ENCODE results near the gene GLCE. TPM values are rescaled to one million over a fixed set of nuclear protein-coding genes. Genes with fewer than 3 reads are reported as not detected.
A peak's percentile ranks its signal among the peaks of the same experiment; 100 is the strongest.
"Not testable (repeated sequence)": the region's sequence is repeated elsewhere in the genome, so short reads cannot be mapped to it uniquely, and the experiment has no call there.

The GLCE gene
- total RNA-seq, 1 donor from 2014 or later: 33.8 TPM

DNA sequence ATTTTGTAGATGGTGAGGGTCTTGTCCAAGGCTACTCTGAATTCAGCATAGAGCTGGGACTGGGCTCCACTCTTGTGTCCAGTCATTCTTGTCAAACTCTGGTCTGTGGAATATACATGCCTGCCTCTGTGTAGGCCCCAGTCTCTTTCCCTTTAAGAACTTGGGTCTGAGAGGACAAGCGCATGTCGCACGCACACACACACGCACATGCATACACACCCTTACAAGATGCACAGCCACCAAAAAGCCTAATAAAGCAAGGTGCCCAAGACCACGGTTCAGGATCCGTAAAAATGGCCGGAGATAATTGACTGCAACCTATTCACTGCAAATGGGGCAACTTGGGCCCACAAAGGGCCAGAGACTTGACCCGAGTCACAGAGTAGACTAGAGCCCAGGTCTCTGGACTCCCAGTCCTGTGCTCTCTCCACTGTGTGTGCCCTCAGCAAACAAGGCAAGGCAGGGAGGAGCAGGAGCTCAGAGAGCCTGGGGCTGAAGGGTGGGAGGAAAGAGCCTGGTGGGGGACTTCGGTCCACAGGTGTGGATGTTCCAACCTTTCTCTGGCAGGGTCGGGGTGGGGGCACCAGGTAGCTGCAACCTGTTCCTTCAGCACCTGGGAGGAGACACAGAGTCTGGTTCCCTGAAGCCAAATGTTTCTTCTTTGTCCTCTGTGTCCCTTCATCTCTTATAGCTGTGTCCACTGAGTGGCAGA, 137.4 kb downstream of the GLCE start:
- peak overlapping the region; percentile 79 for H3K4me3 Mint-ChIP-seq
- no peak for TF ChIP-seq CTCF (conservative IDR thresholded peaks at IDR 0.05)
- peaks cover 61% of the 10 kb centered on the region for H3K27me3 Mint-ChIP-seq
- H3K9me3 Mint-ChIP-seq: no peaks in the 10 kb centered on the region
- no peak overlapping the region for H3K27ac Mint-ChIP-seq
- no peaks in the 10 kb centered on the region for H3K36me3 Mint-ChIP-seq
- peaks cover 5% of the 10 kb centered on the region for H3K4me1 Mint-ChIP-seq (ENCODE audit: unreplicated experiment)
- no peak for DNase-seq (ENCODE audit: extremely low spot score, unreplicated experiment)

DNA sequence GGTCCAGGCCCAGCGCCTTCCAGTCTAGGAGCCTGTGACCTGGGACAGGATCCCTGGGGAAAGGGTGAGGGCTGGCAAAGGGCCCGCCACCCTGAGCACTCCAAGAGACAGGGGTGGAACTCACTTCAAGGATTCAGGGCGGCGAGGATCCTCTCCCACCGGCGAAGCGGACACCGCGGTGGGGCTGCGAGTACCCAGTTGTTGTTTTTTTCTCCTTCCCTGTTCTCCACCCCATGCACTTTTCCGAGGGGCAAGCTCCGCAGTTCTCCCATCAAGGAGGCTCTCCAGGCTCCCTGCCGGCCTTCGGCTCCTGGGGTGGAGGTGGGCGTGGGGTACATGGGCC, 137.9 kb downstream of the GLCE start:
- peaks cover 63% of the 10 kb centered on the region for H3K27me3 Mint-ChIP-seq
- H3K4me1 Mint-ChIP-seq (ENCODE audit: unreplicated experiment): peaks cover 5% of the 10 kb centered on the region
- TF ChIP-seq CTCF (conservative IDR thresholded peaks at IDR 0.05): no peak
- peak overlapping the region; percentile 77 for H3K4me3 Mint-ChIP-seq
- no peaks in the 10 kb centered on the region for H3K9me3 Mint-ChIP-seq
- H3K36me3 Mint-ChIP-seq: no peaks in the 10 kb centered on the region
- no peak overlapping the region for H3K27ac Mint-ChIP-seq
- DNase-seq (ENCODE audit: extremely low spot score, unreplicated experiment): no peak

DNA sequence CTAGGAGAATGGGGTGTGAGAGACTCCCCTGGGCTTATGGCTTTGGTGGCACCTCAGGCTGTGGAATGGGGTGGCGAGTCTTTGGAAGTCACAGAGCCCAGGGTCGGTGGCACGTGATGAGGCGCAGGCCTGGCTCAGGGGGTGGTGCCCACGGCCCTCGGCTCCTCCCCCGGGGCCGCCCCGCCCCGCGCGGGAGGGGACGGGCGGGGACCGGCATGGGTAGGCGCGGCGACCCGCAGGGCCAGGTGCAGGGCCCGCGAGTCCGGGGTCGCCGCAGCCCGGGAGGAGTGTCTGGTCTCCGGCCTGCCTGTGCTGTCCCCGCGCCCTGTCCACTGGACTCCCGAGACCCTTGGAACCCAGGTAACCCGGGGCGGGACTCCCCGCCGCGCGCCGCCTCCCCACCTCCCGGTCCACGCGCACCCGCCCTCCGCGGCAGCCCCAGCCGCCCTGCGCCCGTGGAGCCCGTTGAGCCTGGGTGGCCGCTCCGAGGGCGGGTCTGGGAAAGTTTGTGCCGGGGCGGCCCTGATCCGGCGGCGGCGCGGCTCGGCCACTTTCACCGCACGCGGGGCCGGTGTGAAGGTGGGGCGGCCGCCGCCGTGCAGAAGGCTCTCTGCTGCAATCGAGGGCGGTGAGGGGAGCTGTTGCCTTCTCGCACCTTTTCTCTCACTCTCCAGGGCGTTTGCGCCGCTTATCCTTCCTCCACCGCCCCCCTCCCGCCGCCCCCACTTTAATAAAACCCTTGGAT, 138.4 kb downstream of the GLCE start, which contains the start of gene PAQR5:
PAQR5 (plus strand) TSS at position 216 of the 745 bp plus-strand sequence. CDS start 61,169 bp downstream, outside the sequence.
- TF ChIP-seq CTCF (conservative IDR thresholded peaks at IDR 0.05): no peak
- Mint-ChIP-seq H3K4me3 (peak within 1 kb of the TSS; percentile 79), H3K27me3 (peaks cover 63% of the 10 kb centered on the region), H3K4me1 (ENCODE audit: unreplicated experiment) (peaks cover 5% of the 10 kb centered on the region), H3K36me3 (no peaks in the 10 kb centered on the region), H3K27ac (no peak within 1 kb of the TSS), H3K9me3 (no peaks in the 10 kb centered on the region)
- DNase-seq (ENCODE audit: extremely low spot score, unreplicated experiment): no peak

GRCh38 chr15:69299451-69299886, 139.0 kb downstream of the GLCE start:
- Mint-ChIP-seq H3K4me1 (ENCODE audit: unreplicated experiment) (peaks cover 5% of the 10 kb centered on the region), H3K36me3 (no peaks in the 10 kb centered on the region), H3K27me3 (peaks cover 63% of the 10 kb centered on the region), H3K9me3 (no peaks in the 10 kb centered on the region), H3K27ac (no peak overlapping the region), H3K4me3 (peak overlapping the region; percentile 77)
- TF ChIP-seq CTCF (conservative IDR thresholded peaks at IDR 0.05): no peak
- no peak for DNase-seq (ENCODE audit: extremely low spot score, unreplicated experiment)

- Mint-ChIP-seq H3K36me3 (no peaks in the 10 kb centered on the region), H3K4me3 (peak overlapping the region; percentile 77), H3K27ac (no peak overlapping the region), H3K4me1 (ENCODE audit: unreplicated experiment) (peaks cover 5% of the 10 kb centered on the region), H3K27me3 (peaks cover 59% of the 10 kb centered on the region), H3K9me3 (no peaks in the 10 kb centered on the region)
- DNase-seq (ENCODE audit: extremely low spot score, unreplicated experiment): no peak
- no peak for TF ChIP-seq CTCF (conservative IDR thresholded peaks at IDR 0.05)
These were observed 139.6 kb downstream of the GLCE start for GRCh38 chr15:69299943-69300588.

DNA sequence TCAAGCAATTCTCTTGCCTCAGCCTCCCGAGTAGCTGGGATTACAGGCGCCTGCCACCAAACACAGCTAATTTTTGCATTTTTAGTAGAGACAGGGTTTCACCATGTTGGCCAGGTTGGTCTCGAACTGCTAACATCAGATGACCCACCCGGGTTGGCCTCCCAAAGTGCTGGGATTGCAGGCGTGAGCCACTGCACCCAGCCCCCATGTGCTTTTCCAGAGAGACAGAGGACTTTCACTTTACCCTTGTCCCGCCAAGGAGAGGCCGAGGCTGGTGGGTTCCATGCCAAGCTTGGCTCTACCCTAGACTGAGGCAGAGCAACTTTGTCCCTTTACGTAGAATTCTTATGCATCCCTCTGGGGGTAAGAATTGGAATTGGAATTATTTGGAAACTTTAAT, 140.7 kb downstream of the GLCE start:
- peaks cover 51% of the 10 kb centered on the region for H3K27me3 Mint-ChIP-seq
- H3K4me1 Mint-ChIP-seq (ENCODE audit: unreplicated experiment): not testable (repeated sequence)

DNA sequence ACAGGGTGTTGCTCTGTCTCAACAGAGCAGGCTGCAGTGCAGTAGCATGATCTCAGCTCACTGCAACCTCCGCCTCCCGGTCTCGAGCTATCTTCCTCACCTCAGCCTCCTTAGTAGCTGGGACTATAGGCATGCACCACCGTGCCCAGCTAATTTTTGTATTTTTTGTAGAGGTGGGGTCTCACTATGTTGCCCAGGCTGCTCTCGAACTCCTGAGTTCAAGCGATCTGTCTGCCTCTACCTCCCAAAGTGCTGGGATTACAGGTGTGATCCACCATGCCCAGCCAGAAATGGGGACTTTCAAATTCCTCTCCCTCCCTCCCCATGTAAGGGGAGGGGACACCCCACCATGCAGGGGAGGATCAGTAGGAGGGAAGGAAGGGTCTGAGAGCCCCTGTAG, 141.7 kb downstream of the GLCE start:
- peak overlapping the region; percentile 43 for H3K4me3 Mint-ChIP-seq
- H3K4me1 Mint-ChIP-seq (ENCODE audit: unreplicated experiment); H3K36me3 Mint-ChIP-seq; DNase-seq (ENCODE audit: extremely low spot score, unreplicated experiment); H3K27ac Mint-ChIP-seq; H3K9me3 Mint-ChIP-seq: not testable (repeated sequence)
- H3K27me3 Mint-ChIP-seq: peaks cover 41% of the 10 kb centered on the region

More for the DNA sequence above, 140.7 kb downstream of the GLCE start:
- H3K9me3 Mint-ChIP-seq; H3K27ac Mint-ChIP-seq; H3K36me3 Mint-ChIP-seq; H3K4me3 Mint-ChIP-seq; DNase-seq (ENCODE audit: extremely low spot score, unreplicated experiment): not testable (repeated sequence)

Measured in type B pancreatic cell (in vitro differentiated cells).